GM23338 (cell line): ENCODE results near the gene TAF3. TPM values are rescaled to one million over a fixed set of nuclear protein-coding genes. Genes with fewer than 3 reads are reported as not detected.

Experiments used
- ATAC-seq: fragments of 200-7000 bp; cut with Tn5 transposase; 3 replicates; pipeline ENCODE4 v1.9.1; 2020
- DNase-seq: peaks from one replicate; pipeline ENCODE4 v3.0.0-alpha.2; 2015; ENCODE audit warnings: low spot score
- H2AFZ ChIP-seq: fragments of 200-600 bp; sonication (generic); 2 replicates; pipeline ENCODE4 v1.8.0; 2016; ENCODE audit warnings: antibody characterized with exemption, mild to moderate bottlenecking, moderate library complexity
- H3F3A ChIP-seq: fragments of 200-600 bp; sonication (generic); replicated peaks from 2 replicates; pipeline ENCODE4 v1.8.0; 2017; ENCODE audit warnings: antibody characterized with exemption, mixed run types, low read depth
- H3K27ac ChIP-seq: fragments of 200-600 bp; sonication (generic); 2 replicates; pipeline ENCODE4 v1.6.1; 2016; ENCODE audit warnings: low read depth
- H3K27me3 ChIP-seq: fragments of 200-600 bp; sonication (generic); 2 replicates; pipeline ENCODE4 v1.8.0; 2016; ENCODE audit warnings: mild to moderate bottlenecking, mixed run types, moderate library complexity; ENCODE audit not compliant: insufficient read depth
- H3K36me3 ChIP-seq: fragments of 200-600 bp; sonication (generic); 2 replicates; pipeline ENCODE4 v1.8.0; 2016; ENCODE audit warnings: mild to moderate bottlenecking; ENCODE audit not compliant: insufficient read depth
- H3K4me1 ChIP-seq: fragments of 200-600 bp; sonication (generic); 2 replicates; pipeline ENCODE4 v1.8.0; 2016; ENCODE audit warnings: mild to moderate bottlenecking, moderate library complexity; ENCODE audit not compliant: insufficient read depth
- H3K4me2 ChIP-seq: fragments of 200-600 bp; sonication (generic); 2 replicates; pipeline ENCODE4 v1.7.1; 2017; ENCODE audit warnings: mixed run types
- H3K4me3 ChIP-seq: fragments of 200-600 bp; sonication (generic); 2 replicates; pipeline ENCODE4 v1.6.1; 2016; ENCODE audit warnings: mixed run types
- H3K79me2 ChIP-seq: fragments of 200-600 bp; sonication (generic); replicated peaks from 2 replicates; pipeline ENCODE4 v1.8.0; 2017; ENCODE audit warnings: mild to moderate bottlenecking; ENCODE audit not compliant: insufficient read depth
- H3K9me2 ChIP-seq: fragments of 200-600 bp; sonication (generic); 2 replicates; pipeline ENCODE4 v1.8.0; 2017; ENCODE audit not compliant: insufficient read depth
- H4K20me1 ChIP-seq: fragments of 200-600 bp; sonication (generic); replicated peaks from 2 replicates; pipeline ENCODE4 v1.8.0; 2017; ENCODE audit warnings: mild to moderate bottlenecking; ENCODE audit not compliant: insufficient read depth
- H3K27ac Mint-ChIP-seq: 2 replicates; pipeline ENCODE4 v1.8.0; 2020; ENCODE audit warnings: inconsistent platforms, mild to moderate bottlenecking, moderate library complexity, mixed read lengths
- H3K27me3 Mint-ChIP-seq: 3 replicates; pipeline ENCODE4 v1.8.0; 2022; ENCODE audit warnings: low read depth, mild to moderate bottlenecking, moderate library complexity, mixed read lengths, inconsistent platforms; ENCODE audit not compliant: insufficient read depth, poor library complexity
- H3K36me3 Mint-ChIP-seq: 3 replicates; pipeline ENCODE4 v1.8.0; 2021; ENCODE audit warnings: low read depth, mild to moderate bottlenecking, inconsistent platforms, moderate library complexity, mixed read lengths
- H3K4me1 Mint-ChIP-seq: 3 replicates; pipeline ENCODE4 v1.8.0; 2020; ENCODE audit warnings: mild to moderate bottlenecking, inconsistent platforms, mixed read lengths
- H3K4me3 Mint-ChIP-seq: 3 replicates; pipeline ENCODE4 v1.8.0; 2021; ENCODE audit warnings: moderate library complexity, mild to moderate bottlenecking, inconsistent platforms, mixed read lengths
- H3K9me3 Mint-ChIP-seq: 3 replicates; pipeline ENCODE4 v1.8.0; 2020; ENCODE audit warnings: moderate library complexity, mild to moderate bottlenecking, inconsistent platforms, mixed read lengths
- CREB1 ChIP-seq: fragments of 250-450 bp; sonication (Bioruptor Pico); IDR thresholded peaks from 2 replicates; pipeline ENCODE4 v1.5.0; 2020; ENCODE audit warnings: low read depth, mild to moderate bottlenecking, moderate library complexity
- EZH2 ChIP-seq: fragments of 200-600 bp; sonication (generic); IDR thresholded peaks from one replicate; pipeline ENCODE4 v1.8.0; 2017; ENCODE audit warnings: antibody characterized with exemption, mild to moderate bottlenecking, low read depth; ENCODE audit not compliant: unreplicated experiment
- EZH2phosphoT487 ChIP-seq: fragments of 200-600 bp; sonication (generic); IDR thresholded peaks from one replicate; pipeline ENCODE4 v1.8.1; 2018; ENCODE audit warnings: antibody characterized with exemption; ENCODE audit not compliant: unreplicated experiment
- JUNB ChIP-seq: IDR thresholded peaks from one replicate; pipeline ENCODE4 v1.6.1; 2016; ENCODE audit warnings: antibody characterized with exemption; ENCODE audit not compliant: unreplicated experiment
- NANOG ChIP-seq: IDR thresholded peaks from 2 replicates; pipeline ENCODE4 v1.6.1; 2016; ENCODE audit warnings: antibody characterized with exemption, borderline replicate concordance
- POLR2AphosphoS5 ChIP-seq: IDR thresholded peaks from 2 replicates; pipeline ENCODE4 v1.6.1; 2016; ENCODE audit warnings: antibody characterized with exemption, low read depth
- STAT1 ChIP-seq: IDR thresholded peaks from one replicate; pipeline ENCODE4 v1.6.1; 2016; ENCODE audit warnings: antibody characterized with exemption; ENCODE audit not compliant: unreplicated experiment
- ZNF114 ChIP-seq: fragments of 250-450 bp; sonication (Bioruptor Pico); IDR thresholded peaks from 2 replicates; pipeline ENCODE4 v1.5.0; 2020; ENCODE audit warnings: mild to moderate bottlenecking, moderate library complexity
- polyA plus RNA-seq: library from polyadenylated mRNA; unstranded; fragments of >200 nt; fragmentation: Nextera tagmentation; extraction: Ambion mirVana; gene quantifications from 2 replicates; pipeline ENCODE4 v1.2.1, GENCODE V29; 2016
- total RNA-seq: library from RNA; depleted of rRNA; stranded (reverse); fragments of >200 nt; shearing (Covaris generic); gene quantifications from 2 replicates; pipeline ENCODE4 v1.2.3, GENCODE V29; 2014
- TF ChIP-seq, protein P1 (sequence below): IDR thresholded peaks from 2 replicates; pipeline ENCODE4 v1.6.1; 2016; ENCODE audit warnings: antibody characterized with exemption
- TF ChIP-seq, protein P2 (sequence below): IDR thresholded peaks from one replicate; pipeline ENCODE4 v1.6.1; 2018; ENCODE audit warnings: antibody characterized with exemption; ENCODE audit not compliant: unreplicated experiment
- TF ChIP-seq, protein P3 (sequence below), 2 experiments: fragments of 200-600 bp in 1 of 2; sonication (generic) in 1 of 2; conservative IDR thresholded peaks; 2 replicates each; pipeline versions ENCODE4 v1.5.1 to v1.6.1; 2016 to 2017; ENCODE audit warnings: antibody characterized with exemption in 2 of 2, low read depth in 2 of 2, mild to moderate bottlenecking in 2 of 2, moderate library complexity in 1 of 2

Gene TAF3
- total and polyA plus RNA-seq, 2 experiments from 2014 or later = 6.4 to 15.2 TPM

DNA sequence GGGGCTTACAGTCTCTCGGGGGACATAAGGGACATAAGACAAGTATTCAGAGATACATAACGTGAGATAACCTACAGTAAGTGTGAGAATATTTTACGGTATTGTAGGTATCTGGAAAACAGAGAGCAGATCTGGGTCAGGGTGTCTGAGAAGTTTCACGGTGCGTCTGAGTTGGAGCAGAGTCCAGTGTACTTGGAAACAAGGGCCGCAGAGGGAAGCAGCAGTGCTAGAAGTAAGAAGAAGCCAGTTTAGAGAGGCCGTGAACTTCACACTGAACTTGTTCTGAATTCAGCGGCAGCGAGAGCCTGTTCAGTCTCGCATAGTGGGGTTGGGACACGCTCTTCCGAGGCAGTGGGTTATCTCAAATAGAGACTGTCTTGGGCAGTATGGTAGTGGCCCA is 85.5 kb downstream of the TAF3 start:
- Mint-ChIP-seq H3K27ac (no peak overlapping the region), H3K4me1 (peaks cover 12% of the 10 kb centered on the region; the same call in 2 of the 3 replicates), H3K27me3 (no peaks in the 10 kb centered on the region), H3K4me3 (no peak overlapping the region), H3K36me3 (no peaks in the 10 kb centered on the region), H3K9me3 (no peaks in the 10 kb centered on the region)
- DNase-seq (no peak), ATAC-seq (no peak)
- Histone ChIP-seq H3K27ac (no peak overlapping the region), H3K4me3 (no peak overlapping the region), H3K27me3 (no peaks in the 10 kb centered on the region), H3K79me2 (0 out of 2 replicates have a peak, but pooled peaks cover 5% of the 10 kb centered on the region), H4K20me1 (no peaks in the 10 kb centered on the region; the same call in 1 of the 2 replicates), H3F3A (no peaks in the 10 kb centered on the region), H3K9me2 (no peaks in the 10 kb centered on the region), H2AFZ (no peak overlapping the region), H3K4me2 (no peak overlapping the region), H3K36me3 (no peaks in the 10 kb centered on the region), H3K4me1 (peaks cover 4% of the 10 kb centered on the region; the same call in 1 of the 2 replicates)
- no peak for TF ChIP-seq EZH2
- no peak for TF ChIP-seq NANOG
- TF ChIP-seq, protein P1, sequence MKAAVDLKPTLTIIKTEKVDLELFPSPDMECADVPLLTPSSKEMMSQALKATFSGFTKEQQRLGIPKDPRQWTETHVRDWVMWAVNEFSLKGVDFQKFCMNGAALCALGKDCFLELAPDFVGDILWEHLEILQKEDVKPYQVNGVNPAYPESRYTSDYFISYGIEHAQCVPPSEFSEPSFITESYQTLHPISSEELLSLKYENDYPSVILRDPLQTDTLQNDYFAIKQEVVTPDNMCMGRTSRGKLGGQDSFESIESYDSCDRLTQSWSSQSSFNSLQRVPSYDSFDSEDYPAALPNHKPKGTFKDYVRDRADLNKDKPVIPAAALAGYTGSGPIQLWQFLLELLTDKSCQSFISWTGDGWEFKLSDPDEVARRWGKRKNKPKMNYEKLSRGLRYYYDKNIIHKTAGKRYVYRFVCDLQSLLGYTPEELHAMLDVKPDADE = no peak
- TF ChIP-seq JUNB = no peak
- TF ChIP-seq, protein P2, sequence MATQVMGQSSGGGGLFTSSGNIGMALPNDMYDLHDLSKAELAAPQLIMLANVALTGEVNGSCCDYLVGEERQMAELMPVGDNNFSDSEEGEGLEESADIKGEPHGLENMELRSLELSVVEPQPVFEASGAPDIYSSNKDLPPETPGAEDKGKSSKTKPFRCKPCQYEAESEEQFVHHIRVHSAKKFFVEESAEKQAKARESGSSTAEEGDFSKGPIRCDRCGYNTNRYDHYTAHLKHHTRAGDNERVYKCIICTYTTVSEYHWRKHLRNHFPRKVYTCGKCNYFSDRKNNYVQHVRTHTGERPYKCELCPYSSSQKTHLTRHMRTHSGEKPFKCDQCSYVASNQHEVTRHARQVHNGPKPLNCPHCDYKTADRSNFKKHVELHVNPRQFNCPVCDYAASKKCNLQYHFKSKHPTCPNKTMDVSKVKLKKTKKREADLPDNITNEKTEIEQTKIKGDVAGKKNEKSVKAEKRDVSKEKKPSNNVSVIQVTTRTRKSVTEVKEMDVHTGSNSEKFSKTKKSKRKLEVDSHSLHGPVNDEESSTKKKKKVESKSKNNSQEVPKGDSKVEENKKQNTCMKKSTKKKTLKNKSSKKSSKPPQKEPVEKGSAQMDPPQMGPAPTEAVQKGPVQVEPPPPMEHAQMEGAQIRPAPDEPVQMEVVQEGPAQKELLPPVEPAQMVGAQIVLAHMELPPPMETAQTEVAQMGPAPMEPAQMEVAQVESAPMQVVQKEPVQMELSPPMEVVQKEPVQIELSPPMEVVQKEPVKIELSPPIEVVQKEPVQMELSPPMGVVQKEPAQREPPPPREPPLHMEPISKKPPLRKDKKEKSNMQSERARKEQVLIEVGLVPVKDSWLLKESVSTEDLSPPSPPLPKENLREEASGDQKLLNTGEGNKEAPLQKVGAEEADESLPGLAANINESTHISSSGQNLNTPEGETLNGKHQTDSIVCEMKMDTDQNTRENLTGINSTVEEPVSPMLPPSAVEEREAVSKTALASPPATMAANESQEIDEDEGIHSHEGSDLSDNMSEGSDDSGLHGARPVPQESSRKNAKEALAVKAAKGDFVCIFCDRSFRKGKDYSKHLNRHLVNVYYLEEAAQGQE = no peak
- no peak for TF ChIP-seq STAT1

DNA sequence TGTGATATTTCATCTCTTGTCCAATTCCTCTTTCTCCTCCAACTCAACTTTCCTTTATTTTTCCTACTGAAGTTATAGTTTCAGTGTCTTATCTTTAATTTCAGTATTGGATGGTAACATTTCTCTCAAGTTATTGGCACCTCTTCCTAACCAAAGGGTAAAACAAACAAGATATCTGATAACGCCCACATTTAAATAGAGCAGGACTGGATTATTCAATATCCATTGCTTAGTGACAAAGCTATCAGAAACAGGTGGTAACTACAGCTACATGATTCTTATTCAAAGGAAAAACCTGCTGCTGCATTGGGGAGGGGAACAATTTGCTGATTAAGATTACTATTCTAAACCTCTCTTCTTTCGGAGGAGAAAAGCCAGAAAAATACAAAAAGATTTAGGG is 87.8 kb downstream of the TAF3 start:
- no peaks in the 10 kb centered on the region; the same call in 1 of the 2 replicates for H4K20me1 ChIP-seq
- H3K4me1 ChIP-seq = peaks cover 4% of the 10 kb centered on the region; the same call in 1 of the 2 replicates
- no peaks in the 10 kb centered on the region for H3F3A ChIP-seq
- peaks cover 12% of the 10 kb centered on the region; the same call in 1 of the 2 replicates for H3K79me2 ChIP-seq
- no peak overlapping the region for H3K4me3 ChIP-seq
- H3K27me3 ChIP-seq = no peaks in the 10 kb centered on the region
- no peaks in the 10 kb centered on the region for H3K9me2 ChIP-seq
- no peaks in the 10 kb centered on the region for H3K27me3 Mint-ChIP-seq
- ATAC-seq (no peak), DNase-seq (no peak)
- no peaks in the 10 kb centered on the region for H3K36me3 ChIP-seq
- H3K4me1 Mint-ChIP-seq = peaks cover 12% of the 10 kb centered on the region; the same call in 2 of the 3 replicates
- H3K36me3 Mint-ChIP-seq = no peaks in the 10 kb centered on the region
- H3K4me3 Mint-ChIP-seq = no peak overlapping the region
- H3K4me2 ChIP-seq = no peak overlapping the region
- H2AFZ ChIP-seq = no peak overlapping the region
- no peaks in the 10 kb centered on the region for H3K9me3 Mint-ChIP-seq
- H3K27ac Mint-ChIP-seq = 0 out of 2 replicates have a peak overlapping the region, but pooled peaks have one; percentile 39
- no peak overlapping the region for H3K27ac ChIP-seq
- TF ChIP-seq NANOG (no peak), JUNB (no peak), STAT1 (no peak), EZH2phosphoT487 (no peak), ZNF114 (CRISPR knock-in tag) (no peak), CREB1 (CRISPR knock-in tag) (no peak), POLR2AphosphoS5 (no peak)
- TF ChIP-seq, protein P3, sequence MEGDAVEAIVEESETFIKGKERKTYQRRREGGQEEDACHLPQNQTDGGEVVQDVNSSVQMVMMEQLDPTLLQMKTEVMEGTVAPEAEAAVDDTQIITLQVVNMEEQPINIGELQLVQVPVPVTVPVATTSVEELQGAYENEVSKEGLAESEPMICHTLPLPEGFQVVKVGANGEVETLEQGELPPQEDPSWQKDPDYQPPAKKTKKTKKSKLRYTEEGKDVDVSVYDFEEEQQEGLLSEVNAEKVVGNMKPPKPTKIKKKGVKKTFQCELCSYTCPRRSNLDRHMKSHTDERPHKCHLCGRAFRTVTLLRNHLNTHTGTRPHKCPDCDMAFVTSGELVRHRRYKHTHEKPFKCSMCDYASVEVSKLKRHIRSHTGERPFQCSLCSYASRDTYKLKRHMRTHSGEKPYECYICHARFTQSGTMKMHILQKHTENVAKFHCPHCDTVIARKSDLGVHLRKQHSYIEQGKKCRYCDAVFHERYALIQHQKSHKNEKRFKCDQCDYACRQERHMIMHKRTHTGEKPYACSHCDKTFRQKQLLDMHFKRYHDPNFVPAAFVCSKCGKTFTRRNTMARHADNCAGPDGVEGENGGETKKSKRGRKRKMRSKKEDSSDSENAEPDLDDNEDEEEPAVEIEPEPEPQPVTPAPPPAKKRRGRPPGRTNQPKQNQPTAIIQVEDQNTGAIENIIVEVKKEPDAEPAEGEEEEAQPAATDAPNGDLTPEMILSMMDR (conservative IDR thresholded peaks at IDR 0.05; ENCODE audit: low read depth in 2 of 2) = no peak
- TF ChIP-seq, protein P2 = no peak
